Small intestine (tissue), 7 donors: ENCODE data around the gene TMEM86A. TPM values are rescaled to one million over a fixed set of nuclear protein-coding genes. Genes with fewer than 3 reads are reported as not detected.

Source experiments
- DNase-seq, 2 donors: peaks; one replicate each; pipeline versions ENCODE4 v3.0.0 to v3.0.0-alpha.2; 2013
- FAIRE-seq: peaks from 2 replicates; lab custom pipeline; 2012; peaks lifted over from hg19 to GRCh38; lab: Jason Lieb, UNC
- H3K27ac ChIP-seq, 3 donors: one replicate each; pipeline ENCODE4 v1.5.1; 2013; ENCODE audit warnings: low read length in 2 of 3, mild to moderate bottlenecking in 2 of 3, control low read depth in 1 of 3, inconsistent platforms in 1 of 3, low read depth in 1 of 3, moderate library complexity in 1 of 3
- H3K27me3 ChIP-seq, 3 donors: one replicate each; pipeline ENCODE4 v1.6.1; 2013; ENCODE audit warnings: low read length in 3 of 3, inconsistent platforms in 1 of 3; ENCODE audit not compliant: control insufficient read depth in 3 of 3, insufficient read depth in 3 of 3
- H3K36me3 ChIP-seq, 3 donors: one replicate each; pipeline ENCODE4 v1.6.1; 2013; ENCODE audit warnings: low read length in 3 of 3, inconsistent platforms in 1 of 3, low read depth in 1 of 3, mild to moderate bottlenecking in 1 of 3, moderate library complexity in 1 of 3; ENCODE audit not compliant: control insufficient read depth in 3 of 3, insufficient read depth in 2 of 3
- H3K4me1 ChIP-seq, 3 donors: one replicate each; pipeline ENCODE4 v1.6.1; 2013; ENCODE audit warnings: low read length in 2 of 3, inconsistent platforms in 1 of 3, low read depth in 1 of 3, mild to moderate bottlenecking in 1 of 3, moderate library complexity in 1 of 3; ENCODE audit not compliant: control insufficient read depth in 3 of 3, insufficient read depth in 2 of 3
- H3K4me3 ChIP-seq, 3 donors: one replicate each; pipeline ENCODE4 v1.5.1; 2013; ENCODE audit warnings: low read length in 3 of 3, control low read depth in 1 of 3, inconsistent platforms in 1 of 3, low read depth in 1 of 3, mild to moderate bottlenecking in 1 of 3, moderate library complexity in 1 of 3
- H3K9me3 ChIP-seq, 2 donors: one replicate each; pipeline ENCODE4 v1.6.1; 2013; ENCODE audit warnings: low read depth in 1 of 2, low read length in 1 of 2; ENCODE audit not compliant: control insufficient read depth in 2 of 2, insufficient read depth in 1 of 2
- WGBS, 3 donors: extraction: QIAGEN DNeasy Blood & Tissue Kit; methylation state at CpG; one replicate each; pipeline ENCODE4 v1.1.7; 2013; 5-methylcytosine and 5-hydroxymethylcytosine counted together
- polyA plus RNA-seq, 4 donors: library from polyadenylated mRNA; stranded (reverse) in 3 of 4; unstranded in 1 of 4; fragments of 200-250 nt in 3 of 4; fragments of 120-200 nt in 1 of 4; gene quantifications; one replicate each; pipeline versions ENCODE4 v1.2.1 to v1.2.3, GENCODE V29; 2013
- donor health status: healthy with polysubstance abuse.
- donor health status: control.
- donor health status: control.
- donor health status: Bipolar disorder and iron deficiency.
- donor health status: healthy.

TMEM86A gene
- polyA plus RNA-seq, 4 donors, result 0.22 to 1.6 (median 1.1) TPM

- DNase-seq (peak; percentile 44 to 62), FAIRE-seq (no peak)
- 67 to 75% (median 74%) methylated on average over 11 of the region's 11 CpGs for WGBS, 3 donors
- no peak overlapping the region for H3K4me3 ChIP-seq
- no peaks in the 10 kb centered on the region for H3K4me1 ChIP-seq
- no peaks in the 10 kb centered on the region for H3K36me3 ChIP-seq
- H3K27me3 ChIP-seq, result no peaks in the 10 kb centered on the region
- no peaks in the 10 kb centered on the region for H3K9me3 ChIP-seq
- H3K27ac ChIP-seq, result no peak overlapping the region
These were observed 33.6 kb downstream of the TMEM86A start for GRCh38 chr11:18731949-18732821.

DNA sequence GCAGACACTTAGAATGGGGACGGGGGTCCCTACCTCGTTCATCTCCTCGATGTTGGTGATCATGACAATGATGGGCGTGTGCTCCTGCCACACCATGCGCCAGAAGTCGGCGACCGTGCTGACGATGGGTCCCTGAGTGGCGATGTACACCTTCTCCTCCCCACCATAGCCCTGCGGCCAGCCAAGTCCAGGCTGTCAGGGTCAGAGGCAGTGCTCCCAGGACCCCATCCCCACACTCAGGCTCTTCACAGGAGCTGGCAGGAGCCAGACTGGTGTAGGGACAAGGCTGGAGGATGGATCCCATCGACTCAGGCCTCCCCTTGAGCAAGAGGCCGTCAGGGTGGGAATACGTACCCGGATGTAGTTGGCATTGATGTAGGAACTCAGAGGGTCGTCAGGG, 34.6 kb downstream of the TMEM86A start:
- 87 to 90% (median 88%) methylated on average over 16 of the region's 16 CpGs for WGBS, 3 donors
- Histone ChIP-seq H3K27ac (no peak overlapping the region), H3K4me3 (no peak overlapping the region), H3K9me3 (no peaks in the 10 kb centered on the region), H3K27me3 (no peaks in the 10 kb centered on the region), H3K36me3 (no peaks in the 10 kb centered on the region), H3K4me1 (no peaks in the 10 kb centered on the region)
- no peak for DNase-seq
- FAIRE-seq, result no peak

- Histone ChIP-seq H3K36me3 (no peaks in the 10 kb centered on the region), H3K4me3 (no peak overlapping the region), H3K27me3 (no peaks in the 10 kb centered on the region), H3K27ac (no peak overlapping the region), H3K9me3 (no peaks in the 10 kb centered on the region), H3K4me1 (no peaks in the 10 kb centered on the region)
- FAIRE-seq (no peak), DNase-seq (no peak)
- 45 to 57% (median 48%) methylated on average over 10 of the region's 10 CpGs for WGBS, 3 donors
These were observed 38.1 kb downstream of the TMEM86A start for GRCh38 chr11:18736590-18737148.

GRCh38 chr11:18737642-18738041, 39.1 kb downstream of the TMEM86A start:
- H3K4me1 ChIP-seq, result no peaks in the 10 kb centered on the region
- FAIRE-seq (no peak), DNase-seq (no peak)
- H3K9me3 ChIP-seq, result no peaks in the 10 kb centered on the region
- no peaks in the 10 kb centered on the region for H3K36me3 ChIP-seq
- no peak overlapping the region for H3K27ac ChIP-seq
- 87 to 94% (median 87%) methylated on average over 8 of the region's 8 CpGs for WGBS, 3 donors
- no peaks in the 10 kb centered on the region for H3K27me3 ChIP-seq
- no peak overlapping the region for H3K4me3 ChIP-seq

DNA sequence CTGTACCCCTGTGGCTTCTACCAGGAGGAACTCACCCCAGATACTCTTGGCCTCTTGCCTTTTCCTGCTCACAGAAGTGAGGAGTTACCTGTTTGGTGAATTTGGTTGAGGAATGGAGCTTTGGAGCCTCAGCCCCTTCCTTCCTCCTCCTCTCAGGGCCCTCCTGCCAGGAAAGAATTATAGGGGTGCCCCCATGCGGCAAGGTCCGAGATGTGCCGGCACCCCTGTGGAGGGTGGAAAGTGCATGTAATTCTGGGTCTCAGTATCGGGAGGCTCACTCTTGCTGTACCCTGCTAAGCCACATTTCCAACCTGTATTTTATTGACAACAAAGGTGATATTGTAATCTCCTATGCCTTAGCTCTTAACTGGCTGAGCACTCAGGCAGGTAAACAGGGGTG, 41.1 kb downstream of the TMEM86A start:
- no peak overlapping the region for H3K4me3 ChIP-seq
- DNase-seq (no peak), FAIRE-seq (no peak)
- 30 to 62% (median 54%) methylated on average over 4 of the region's 4 CpGs for WGBS, 3 donors
- H3K36me3 ChIP-seq, result no peaks in the 10 kb centered on the region
- H3K27ac ChIP-seq, result no peak overlapping the region
- H3K9me3 ChIP-seq, result no peaks in the 10 kb centered on the region
- no peaks in the 10 kb centered on the region for H3K27me3 ChIP-seq
- H3K4me1 ChIP-seq, result no peaks in the 10 kb centered on the region

- no peaks in the 10 kb centered on the region for H3K27me3 ChIP-seq
- no peak overlapping the region for H3K4me3 ChIP-seq
- no peak overlapping the region for H3K27ac ChIP-seq
- no peaks in the 10 kb centered on the region for H3K9me3 ChIP-seq
- no peak for DNase-seq
- 85 to 92% (median 89%) methylated on average over 3 of the region's 3 CpGs for WGBS, 3 donors
- no peak for FAIRE-seq
- H3K4me1 ChIP-seq, result no peaks in the 10 kb centered on the region
- no peaks in the 10 kb centered on the region for H3K36me3 ChIP-seq
These were observed 43.2 kb downstream of the TMEM86A start for GRCh38 chr11:18741783-18742182.

GRCh38 chr11:18743365-18743764, 44.8 kb downstream of the TMEM86A start:
- Histone ChIP-seq H3K4me1 (no peaks in the 10 kb centered on the region), H3K4me3 (no peak overlapping the region), H3K27me3 (no peaks in the 10 kb centered on the region), H3K27ac (no peak overlapping the region), H3K36me3 (no peaks in the 10 kb centered on the region), H3K9me3 (no peaks in the 10 kb centered on the region)
- no peak for DNase-seq
- FAIRE-seq, result no peak
- WGBS, 3 donors, result 80 to 90% (median 88%) methylated on average over 10 of the region's 10 CpGs

- no peaks in the 10 kb centered on the region for H3K36me3 ChIP-seq
- DNase-seq (no peak), FAIRE-seq (no peak)
- H3K27me3 ChIP-seq, result no peaks in the 10 kb centered on the region
- H3K9me3 ChIP-seq, result no peaks in the 10 kb centered on the region
- H3K4me1 ChIP-seq, result no peaks in the 10 kb centered on the region
- no peak overlapping the region for H3K4me3 ChIP-seq
- no peak overlapping the region for H3K27ac ChIP-seq
- 79 to 84% (median 82%) methylated on average over 15 of the region's 15 CpGs for WGBS, 3 donors
These were observed 45.4 kb downstream of the TMEM86A start for GRCh38 chr11:18743900-18744514.
